ENCODE results near the gene CD84. TPM values are rescaled to one million over a fixed set of nuclear protein-coding genes. Genes with fewer than 3 reads are reported as not detected.
"Not testable (repeated sequence)": the region's sequence is repeated elsewhere in the genome, so short reads cannot be mapped to it uniquely, and the experiment has no call there.

CD84 gene
- total RNA-seq, 4 donors from 2014 or later: 1.8 to 4.1 (median 3.1) TPM

- no peak for TF ChIP-seq POLR2A (IDR thresholded peaks at IDR 0.05)
- TF ChIP-seq CTCF (IDR thresholded peaks at IDR 0.05): no peak
- intact Hi-C loops (cut with DNase I; ENCODE audit: low total_unique reads): no loop called here
- H3K4me3 ChIP-seq: no peak overlapping the region
- H3K36me3 ChIP-seq: no peaks in the 10 kb centered on the region
- no peaks in the 10 kb centered on the region for H3K27me3 ChIP-seq
- no peaks in the 10 kb centered on the region for H3K9me3 ChIP-seq
- no peak overlapping the region for H3K27ac ChIP-seq
- no peak for DNase-seq
- no peaks in the 10 kb centered on the region for H3K4me1 ChIP-seq
Observed at GRCh38 chr1:160500321-160500990, 78.8 kb downstream of the CD84 start.

GRCh38 chr1:160499631-160500030, 79.7 kb downstream of the CD84 start:
- intact Hi-C loops (cut with DNase I; ENCODE audit: low total_unique reads): no loop called here
- TF ChIP-seq CTCF (IDR thresholded peaks at IDR 0.05) (no peak), POLR2A (IDR thresholded peaks at IDR 0.05) (no peak)
- Histone ChIP-seq H3K36me3 (no peaks in the 10 kb centered on the region), H3K27ac (no peak overlapping the region), H3K4me1 (no peaks in the 10 kb centered on the region), H3K4me3 (no peak overlapping the region), H3K27me3 (no peaks in the 10 kb centered on the region), H3K9me3 (no peaks in the 10 kb centered on the region)
- DNase-seq: no peak

- H3K9me3 ChIP-seq; DNase-seq; intact Hi-C loops (cut with DNase I; ENCODE audit: low total_unique reads); H3K27me3 ChIP-seq; H3K4me3 ChIP-seq; H3K27ac ChIP-seq; H3K4me1 ChIP-seq; H3K36me3 ChIP-seq: not testable (repeated sequence)
Observed at GRCh38 chr1:160498301-160499065, 80.8 kb downstream of the CD84 start.

- Histone ChIP-seq H3K4me1 (no peaks in the 10 kb centered on the region), H3K9me3 (no peaks in the 10 kb centered on the region), H3K36me3 (no peaks in the 10 kb centered on the region), H3K4me3 (no peak overlapping the region), H3K27ac (no peak overlapping the region), H3K27me3 (no peaks in the 10 kb centered on the region)
- DNase-seq: no peak
- intact Hi-C loops (cut with DNase I; ENCODE audit: low total_unique reads): no loop called here
- no peak for TF ChIP-seq CTCF (IDR thresholded peaks at IDR 0.05)
- no peak for TF ChIP-seq POLR2A (IDR thresholded peaks at IDR 0.05)
Observed at GRCh38 chr1:160496334-160496733, 83.0 kb downstream of the CD84 start.

- no peak for TF ChIP-seq POLR2A (IDR thresholded peaks at IDR 0.05)
- TF ChIP-seq CTCF (IDR thresholded peaks at IDR 0.05): no peak
- no peak overlapping the region for H3K4me3 ChIP-seq
- H3K9me3 ChIP-seq: no peaks in the 10 kb centered on the region
- H3K27me3 ChIP-seq: no peaks in the 10 kb centered on the region
- no peak for DNase-seq
- intact Hi-C loops (cut with DNase I; ENCODE audit: low total_unique reads): no loop called here
- H3K4me1 ChIP-seq: no peaks in the 10 kb centered on the region
- H3K27ac ChIP-seq: no peak overlapping the region
- H3K36me3 ChIP-seq: no peaks in the 10 kb centered on the region
Observed at GRCh38 chr1:160494620-160495019, 84.7 kb downstream of the CD84 start.
